K562 (cell line): ENCODE data around the gene CDC14B. TPM values are rescaled to one million over a fixed set of nuclear protein-coding genes. Genes with fewer than 3 reads are reported as not detected.

Experiments
- ATAC-seq: fragments of 200-7000 bp; cut with Tn5 transposase; 3 replicates; pipeline ENCODE4 v1.9.1; 2020; ENCODE audit warnings: moderate library complexity
- BruUV-seq: library from RNA; stranded (reverse); fragments of 400-500 nt; replicated peaks from 2 replicates; lab custom pipeline; 2021; lab: Mats Ljungman, UMichigan
- CTCF ChIA-PET: fragments of 300-600 bp; formaldehyde crosslinking; extraction: SDS; loops from one replicate; lab custom pipeline; 2021; ENCODE audit warnings: low intra/inter-chr PET ratio; lab: Yijun Ruan, JAX
- POLR2A ChIA-PET: fragments of 300-600, 350-650 bp; sonication (Branson Sonifier 250); formaldehyde crosslinking; extraction: SDS; loops from one replicate; lab custom pipeline; 2021; ENCODE audit warnings: antibody characterized with exemption, inconsistent platforms; lab: Yijun Ruan, JAX
- DNase-seq, 4 experiments: peaks; one replicate each; pipeline versions ENCODE4 v3.0.0 to v3.0.0-alpha.2; 2011 to 2018; ENCODE audit warnings: low spot score in 3 of 4, mixed read lengths in 3 of 4; ENCODE audit errors: extremely low read depth in 1 of 4
- FAIRE-seq: peaks from 2 replicates; lab custom pipeline; 2011; peaks lifted over from hg19 to GRCh38; lab: Jason Lieb, UNC
- H2AFZ ChIP-seq: 2 replicates; pipeline ENCODE4 v1.6.0; 2011; ENCODE audit warnings: low read depth, low read length, control low read depth, inconsistent platforms
- H3K27ac ChIP-seq: fragments of 200-600 bp; 3 replicates; pipeline ENCODE4 v1.8.0; 2011; ENCODE audit warnings: low read depth, mild to moderate bottlenecking, control low read depth, inconsistent platforms, low read length, moderate library complexity, mixed read lengths; ENCODE audit errors: extremely low read depth
- H3K27me3 ChIP-seq, 2 experiments: fragments of 300-600 bp in 1 of 2; 2 replicates in 1 of 2; 3 replicates in 1 of 2; pipeline versions ENCODE4 v1.6.0 to v1.8.0; 2011; ENCODE audit warnings: inconsistent platforms in 2 of 2, low read length in 2 of 2, mild to moderate bottlenecking in 1 of 2, mixed read lengths in 1 of 2, moderate library complexity in 1 of 2; ENCODE audit not compliant: control insufficient read depth in 2 of 2, insufficient read depth in 2 of 2
- H3K36me3 ChIP-seq: fragments of 300-600 bp; 3 replicates; pipeline ENCODE4 v1.8.0; 2011; ENCODE audit warnings: mild to moderate bottlenecking, low read length, inconsistent platforms; ENCODE audit not compliant: control insufficient read depth, insufficient read depth
- H3K4me1 ChIP-seq, 2 experiments: fragments of 200-600 bp in 1 of 2; replicated peaks in 1 of 2; 2 replicates in 1 of 2; 3 replicates in 1 of 2; pipeline versions ENCODE4 v1.5.1 to v1.8.0; 2011; ENCODE audit warnings: inconsistent platforms in 2 of 2, low read length in 2 of 2, mild to moderate bottlenecking in 1 of 2, mixed read lengths in 1 of 2, moderate library complexity in 1 of 2; ENCODE audit not compliant: control insufficient read depth in 2 of 2, insufficient read depth in 2 of 2
- H3K4me2 ChIP-seq: 2 replicates; pipeline ENCODE4 v1.6.1; 2011; ENCODE audit warnings: low read length, control low read depth, inconsistent platforms, mixed read lengths; ENCODE audit not compliant: insufficient read depth
- H3K4me3 ChIP-seq: fragments of 200-600 bp; sonication (generic), shearing (Covaris generic); 2 replicates; pipeline ENCODE4 v1.5.1; 2016; ENCODE audit warnings: control low read depth, inconsistent platforms
- H3K79me2 ChIP-seq: fragments of 200-600 bp; 3 replicates; pipeline ENCODE4 v1.8.0; 2011; ENCODE audit warnings: low read length, inconsistent platforms; ENCODE audit not compliant: control insufficient read depth, insufficient read depth
- H3K9ac ChIP-seq, 2 experiments: 2 replicates each; pipeline versions ENCODE4 v1.6.0 to v1.6.1; 2011; ENCODE audit warnings: low read depth in 2 of 2, low read length in 2 of 2, control low read depth in 1 of 2, inconsistent platforms in 1 of 2, mild to moderate bottlenecking in 1 of 2, mixed read lengths in 1 of 2; ENCODE audit not compliant: insufficient read depth in 1 of 2
- H3K9me1 ChIP-seq: one replicate; pipeline ENCODE4 v1.6.0; 2011; ENCODE audit warnings: inconsistent platforms, mild to moderate bottlenecking, low read length, moderate library complexity; ENCODE audit not compliant: control insufficient read depth, insufficient read depth
- H3K9me3 ChIP-seq: replicated peaks from 2 replicates; pipeline ENCODE4 v1.5.1; 2011; ENCODE audit warnings: low read depth, low read length, inconsistent platforms; ENCODE audit not compliant: control insufficient read depth, insufficient read depth
- H4K20me1 ChIP-seq: replicated peaks from 2 replicates; pipeline ENCODE4 v1.6.1; 2011; ENCODE audit warnings: low read length, inconsistent platforms, mixed read lengths; ENCODE audit not compliant: control insufficient read depth, insufficient read depth
- HDAC3 ChIP-seq: fragments of 450-650 bp; IDR thresholded peaks from 2 replicates; pipeline ENCODE4 v1.6.1; 2018; ENCODE audit warnings: borderline replicate concordance, mild to moderate bottlenecking, moderate library complexity; ENCODE audit not compliant: partially characterized antibody
- ILK ChIP-seq: fragments of 450-650 bp; IDR thresholded peaks from 2 replicates; pipeline ENCODE4 v1.6.1; 2016; ENCODE audit warnings: missing genetic modification characterization, low read depth, mild to moderate bottlenecking, missing compliant biosample characterization, moderate library complexity, borderline replicate concordance
- RFX1 ChIP-seq: fragments of 450-650 bp; IDR thresholded peaks from 2 replicates; pipeline ENCODE4 v1.6.1; 2016; ENCODE audit warnings: mild to moderate bottlenecking, moderate library complexity
- SMARCC2 ChIP-seq: fragments of 450-650 bp; IDR thresholded peaks from 2 replicates; pipeline ENCODE4 v1.6.1; 2017; ENCODE audit warnings: antibody characterized with exemption, moderate library complexity, mild to moderate bottlenecking, low read depth
- WGBS: fragments of 100-300 bp; shearing (Covaris generic); methylation state at CpG from one replicate; pipeline ENCODE4 v1.1.6; 2016; ENCODE audit warnings: low coverage, mixed read lengths; ENCODE audit not compliant: insufficient coverage; ENCODE audit errors: missing lambda C conversion rate; 5-methylcytosine and 5-hydroxymethylcytosine counted together
- in situ Hi-C: fragments of 300-500 bp; cut with MboI; formaldehyde crosslinking; loops from 4 replicates; pipeline ENCODE4 v1.15.0; 2018; ENCODE audit warnings: inconsistent platforms, mixed read lengths
- intact Hi-C: fragments of 100-400 bp; cut with micrococcal nuclease; formaldehyde crosslinking; loops from 2 replicates; pipeline ENCODE4 v1.14.2; 2022
- polyA plus RNA-seq, 8 experiments: library from polyadenylated mRNA; depleted of rRNA in 4 of 8; stranded (reverse) in 5 of 8; unstranded in 3 of 8; fragments of >200 nt; fragmentation: Nextera tagmentation in 2 of 8; fragmentation: Illumina TruSeq in 1 of 8; extraction: Ambion mirVana in 2 of 8; extraction: Trizol in 1 of 8; gene quantifications; 2 replicates each; pipeline versions ENCODE4 v1.2.1 to v1.2.3, GENCODE V29; 2011 to 2014; ENCODE audit warnings: inconsistent platforms in 1 of 8, missing spikeins in 1 of 8
- total RNA-seq, 7 experiments: library from RNA; depleted of rRNA in 6 of 7; stranded (reverse); fragments of >200 nt in 6 of 7; fragmentation: Illumina TruSeq in 2 of 7; extraction: Trizol in 2 of 7; gene quantifications; 2 replicates each; pipeline versions ENCODE4 v1.2.1 to v1.2.3, GENCODE V29; 2011 to 2021; ENCODE audit warnings: low replicate concordance in 1 of 7

CDC14B gene
- total and polyA plus RNA-seq, 9 of the 15 experiments (the other 6 are each of a cell fraction or from before 2014, with no cell fraction given), result 1.4 to 6.0 (median 3.8) TPM

GRCh38 chr9:96555567-96556386 is 63.9 kb downstream of the CDC14B start:
- Histone ChIP-seq H3K27ac (no peak overlapping the region), H3K4me1 (peaks cover 0 to 3% of the 10 kb centered on the region in 2 experiments; a peak in 1 of 5 replicates), H3K4me2 (no peak overlapping the region), H3K4me3 (no peak overlapping the region), H2AFZ (no peak overlapping the region), H3K36me3 (no peaks in the 10 kb centered on the region), H4K20me1 (no peaks in the 10 kb centered on the region), H3K27me3 (peaks cover 0 to 6% of the 10 kb centered on the region in 2 experiments; a peak in 1 of 5 replicates), H3K9me3 (no peaks in the 10 kb centered on the region), H3K79me2 (no peaks in the 10 kb centered on the region), H3K9me1 (no peaks in the 10 kb centered on the region), H3K9ac (no peak overlapping the region)
- no TSS peak for BruUV-seq
- TF ChIP-seq ILK (no peak), HDAC3 (no peak), RFX1 (no peak), SMARCC2 (no peak)
- 29% methylated on average over 11 of the region's 11 CpGs for WGBS
- POLR2A ChIA-PET, result interaction anchor here (0.8 to 1.0 kb wide), 2 partner anchors 12 to 14 kb away, joined by 3 read pairs; no protein-coding TSS in a partner anchor
- DNase-seq (no peak), ATAC-seq (no peak), FAIRE-seq (no peak)
- intact Hi-C loops, result no loop called here
- CTCF ChIA-PET, result no interaction called here
- in situ Hi-C loops, result no loop called here
